HepG2 (cell line): ENCODE results near the gene MBD5. TPM values are rescaled to one million over a fixed set of nuclear protein-coding genes. Genes with fewer than 3 reads are reported as not detected.

ENCODE experiments used
- ATAC-seq: fragments of 200-7000 bp; cut with Tn5 transposase; 3 replicates; pipeline ENCODE4 v1.9.1; 2020; ENCODE audit warnings: mild to moderate bottlenecking, moderate library complexity
- BruUV-seq: library from RNA; stranded (reverse); fragments of 400-500 nt; replicated peaks from 2 replicates; lab custom pipeline; 2021; lab: Mats Ljungman, UMichigan
- CTCF ChIA-PET: fragments of 300-600 bp; formaldehyde crosslinking; extraction: SDS; loops from one replicate; lab custom pipeline; 2021; ENCODE audit warnings: low total read pairs, inconsistent platforms, low intra/inter-chr PET ratio; lab: Yijun Ruan, JAX
- POLR2A ChIA-PET: fragments of 350-600 bp; sonication (Branson Sonifier 250); formaldehyde crosslinking; loops from one replicate; lab custom pipeline; 2020; ENCODE audit warnings: antibody characterized with exemption, inconsistent platforms; lab: Yijun Ruan, JAX
- DNase-seq: peaks from one replicate; pipeline ENCODE4 v3.0.0-alpha.2; 2015; ENCODE audit warnings: low spot score
- FAIRE-seq: peaks from 3 replicates; lab custom pipeline; 2011; peaks lifted over from hg19 to GRCh38; lab: Jason Lieb, UNC
- H2AFZ ChIP-seq: one replicate; pipeline ENCODE4 v1.6.1; 2011; ENCODE audit warnings: low read length, inconsistent platforms
- H3K27ac ChIP-seq: fragments of 300-600 bp; 3 replicates; pipeline ENCODE4 v1.8.0; 2011; ENCODE audit warnings: mixed run types, mild to moderate bottlenecking, mixed read lengths, low read length, inconsistent platforms; ENCODE audit not compliant: insufficient read depth; ENCODE audit errors: extremely low read length
- H3K27me3 ChIP-seq, 2 experiments: fragments of 200-600 bp in 1 of 2; 2 replicates in 1 of 2; 3 replicates in 1 of 2; pipeline versions ENCODE4 v1.6.0 to v1.8.0; 2011; ENCODE audit warnings: low read length in 2 of 2, mild to moderate bottlenecking in 2 of 2, moderate library complexity in 2 of 2, inconsistent platforms in 1 of 2; ENCODE audit not compliant: insufficient read depth in 2 of 2, control insufficient read depth in 1 of 2
- H3K36me3 ChIP-seq, 2 experiments: fragments of 200-600 bp in 1 of 2; replicated peaks in 1 of 2; 2 replicates in 1 of 2; 3 replicates in 1 of 2; pipeline versions ENCODE4 v1.5.1 to v1.8.0; 2011; ENCODE audit warnings: low read length in 2 of 2, inconsistent platforms in 1 of 2; ENCODE audit not compliant: insufficient read depth in 2 of 2, control insufficient read depth in 1 of 2
- H3K4me1 ChIP-seq: 2 replicates; pipeline ENCODE4 v1.5.1; 2012; ENCODE audit warnings: low read length, inconsistent platforms; ENCODE audit not compliant: insufficient read depth
- H3K4me2 ChIP-seq: 2 replicates; pipeline ENCODE4 v1.6.0; 2011; ENCODE audit warnings: low read depth, low read length, inconsistent platforms
- H3K4me3 ChIP-seq, 3 experiments: fragments of 200-600 bp in 1 of 3; sonication (generic), shearing (Covaris generic) in 1 of 3; replicated peaks in 1 of 3; 2 replicates each; pipeline ENCODE4 v1.5.1; 2011 to 2016; ENCODE audit warnings: low read length in 3 of 3, inconsistent platforms in 2 of 3, low read depth in 2 of 3, mild to moderate bottlenecking in 2 of 3, control low read depth in 1 of 3, mixed read lengths in 1 of 3; ENCODE audit not compliant: insufficient read depth in 1 of 3
- H3K79me2 ChIP-seq: one replicate; pipeline ENCODE4 v1.6.1; 2011; ENCODE audit warnings: low read length, inconsistent platforms; ENCODE audit not compliant: insufficient read depth
- H3K9ac ChIP-seq: 2 replicates; pipeline ENCODE4 v1.6.0; 2011; ENCODE audit warnings: mild to moderate bottlenecking, low read depth, low read length, inconsistent platforms; ENCODE audit not compliant: insufficient read depth
- H3K9me3 ChIP-seq: 2 replicates; pipeline ENCODE4 v1.5.1; 2012; ENCODE audit warnings: mild to moderate bottlenecking, low read length
- H4K20me1 ChIP-seq: 2 replicates; pipeline ENCODE4 v1.6.0; 2011; ENCODE audit warnings: inconsistent platforms, mild to moderate bottlenecking, low read length, moderate library complexity; ENCODE audit not compliant: insufficient read depth
- HDAC1 ChIP-seq: sonication (generic); formaldehyde crosslinking; IDR thresholded peaks from 2 replicates; pipeline ENCODE4 v1.5.1; 2020; ENCODE audit warnings: mild to moderate bottlenecking, missing genetic modification reagents
- HDAC2 ChIP-seq: sonication (generic); formaldehyde crosslinking; IDR thresholded peaks from 2 replicates; pipeline ENCODE4 v1.4.0; 2020; ENCODE audit warnings: missing genetic modification reagents
- HDAC6 ChIP-seq: fragments of 200-600 bp; sonication (generic); IDR thresholded peaks from 2 replicates; pipeline ENCODE4 v1.7.0; 2017; ENCODE audit warnings: mild to moderate bottlenecking, antibody characterized with exemption, low read length, low read depth
- HMG20A ChIP-seq: IDR thresholded peaks from 2 replicates; pipeline ENCODE4 v1.6.1; 2016; ENCODE audit warnings: borderline replicate concordance
- HNRNPL ChIP-seq: fragments of 200-400 bp; formaldehyde crosslinking; IDR thresholded peaks from 2 replicates; pipeline ENCODE4 v1.6.1; 2017; ENCODE audit warnings: mild to moderate bottlenecking, low read depth, low read length
- MIER2 ChIP-seq: IDR thresholded peaks from 2 replicates; pipeline ENCODE4 v1.6.1; 2016; ENCODE audit warnings: missing biosample characterization, missing genetic modification reagents
- PAF1 ChIP-seq: IDR thresholded peaks from 2 replicates; pipeline ENCODE4 v1.6.1; 2016; ENCODE audit warnings: missing genetic modification reagents, missing compliant biosample characterization
- REPIN1 ChIP-seq: sonication (generic); formaldehyde crosslinking; IDR thresholded peaks from 2 replicates; pipeline ENCODE4 v1.8.0; 2022; ENCODE audit warnings: missing genetic modification reagents, low read depth, mild to moderate bottlenecking, borderline replicate concordance
- SOX13 ChIP-seq, 3 experiments: fragments of 450-650 bp in 1 of 3; sonication (generic) in 1 of 3; formaldehyde crosslinking in 1 of 3; IDR thresholded peaks in 2 of 3; conservative IDR thresholded peaks in 1 of 3; 2 replicates each; pipeline versions ENCODE4 v1.5.0 to v1.6.1; 2016 to 2020; ENCODE audit warnings: antibody characterized with exemption in 1 of 3, mild to moderate bottlenecking in 1 of 3, missing compliant biosample characterization in 1 of 3, missing genetic modification reagents in 1 of 3, moderate library complexity in 1 of 3
- TP53 ChIP-seq: sonication (generic); formaldehyde crosslinking; conservative IDR thresholded peaks from 2 replicates; pipeline ENCODE4 v1.4.0; 2020; ENCODE audit warnings: missing genetic modification reagents
- ZFP1 ChIP-seq: IDR thresholded peaks from 2 replicates; pipeline ENCODE4 v1.6.1; 2016
- ZNF10 ChIP-seq: sonication (generic); formaldehyde crosslinking; IDR thresholded peaks from 2 replicates; pipeline ENCODE4 v1.4.0; 2020; ENCODE audit warnings: mild to moderate bottlenecking, low read depth, missing genetic modification reagents, borderline replicate concordance
- ZNF121 ChIP-seq: sonication (generic); formaldehyde crosslinking; IDR thresholded peaks from 2 replicates; pipeline ENCODE4 v1.5.0; 2020; ENCODE audit warnings: mild to moderate bottlenecking, missing genetic modification reagents
- ZNF557 ChIP-seq: sonication (generic); formaldehyde crosslinking; IDR thresholded peaks from 2 replicates; pipeline ENCODE4 v1.4.0; 2020; ENCODE audit warnings: missing genetic modification reagents
- ZNF616 ChIP-seq: sonication (generic); formaldehyde crosslinking; IDR thresholded peaks from 2 replicates; pipeline ENCODE4 v1.5.0; 2020; ENCODE audit warnings: low read depth, mild to moderate bottlenecking, missing genetic modification reagents
- ZNF768 ChIP-seq: sonication (generic); formaldehyde crosslinking; IDR thresholded peaks from 2 replicates; pipeline ENCODE4 v1.4.0; 2020; ENCODE audit warnings: missing genetic modification reagents
- WGBS: methylation state at CpG from one replicate; pipeline ENCODE4 v1.1.6; 2017; ENCODE audit warnings: low lambda C conversion rate; 5-methylcytosine and 5-hydroxymethylcytosine counted together
- in situ Hi-C: cut with HindIII; loops from 2 replicates; pipeline ENCODE4 v1.10.0; 2017; ENCODE audit warnings: low pct_unique_long_range_greater_than_20kb; ENCODE audit not compliant: extremely low pct_ligation_motif_present
- intact Hi-C: fragments of 100-400 bp; cut with micrococcal nuclease; formaldehyde crosslinking; loops from one replicate; pipeline ENCODE4 v1.10.0; 2022; ENCODE audit not compliant: unreplicated experiment
- polyA plus RNA-seq, 8 experiments: library from polyadenylated mRNA; depleted of rRNA in 3 of 8; stranded (reverse) in 7 of 8; unstranded in 1 of 8; fragments of >200 nt; fragmentation: Illumina TruSeq in 4 of 8; extraction: Trizol in 4 of 8; gene quantifications; 2 replicates each; pipeline versions ENCODE4 v1.2.1 to v1.2.3, GENCODE V29; 2011 to 2016; ENCODE audit warnings: low read depth in 4 of 8, missing spikeins in 1 of 8, mixed read lengths in 1 of 8; ENCODE audit not compliant: insufficient read depth in 1 of 8
- total RNA-seq, 5 experiments: library from RNA; depleted of rRNA; stranded (reverse); fragments of >200 nt; fragmentation: Illumina TruSeq; extraction: Trizol; gene quantifications; 2 replicates each; pipeline ENCODE4 v1.2.3, GENCODE V29; 2016; ENCODE audit warnings: low read depth in 1 of 5
- TF ChIP-seq, protein P1 (sequence below): fragments of 450-650 bp; IDR thresholded peaks from 2 replicates; pipeline ENCODE4 v1.6.1; 2017

The MBD5 gene
- total and polyA plus RNA-seq, 2 of the 13 experiments (the other 11 are each of a cell fraction or from before 2014, with no cell fraction given), result 13.5 to 26.4 TPM

DNA sequence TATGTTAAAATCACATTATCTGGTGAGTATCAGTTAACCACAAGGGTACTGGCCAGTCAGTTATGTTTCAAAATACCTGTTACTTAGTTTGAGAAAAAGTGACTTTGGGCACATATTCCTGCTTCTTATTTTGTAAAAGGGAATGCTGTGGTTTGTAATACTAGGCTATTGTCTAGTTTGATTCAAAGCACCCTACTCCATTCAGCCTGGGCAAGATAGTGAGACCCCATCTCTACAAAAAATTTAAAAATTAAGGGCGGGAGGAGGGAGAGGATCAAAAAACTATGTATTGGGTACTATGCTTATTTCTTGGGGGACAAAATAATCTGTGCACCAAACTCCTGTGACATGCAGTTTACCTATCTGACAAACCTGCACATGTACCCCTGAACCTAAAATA is 18.9 kb downstream of the MBD5 start:
- ChIA-PET CTCF (no interaction called here), POLR2A (no interaction called here)
- H3K4me1 ChIP-seq, result no peaks in the 10 kb centered on the region
- in situ Hi-C loops (no loop called here), intact Hi-C loops (no loop called here)
- H4K20me1 ChIP-seq, result no peaks in the 10 kb centered on the region
- WGBS, result 100% methylated on average over 1 of the region's 1 CpG
- H3K79me2 ChIP-seq, result no peaks in the 10 kb centered on the region
- H3K27me3 ChIP-seq, result no peaks in the 10 kb centered on the region
- no peak overlapping the region for H3K9ac ChIP-seq
- H3K9me3 ChIP-seq, result no peaks in the 10 kb centered on the region
- peaks cover 0 to 1% of the 10 kb centered on the region in 2 experiments; a peak in 1 of 5 replicates for H3K36me3 ChIP-seq
- BruUV-seq, result no TSS peak
- FAIRE-seq, result no peak
- H3K4me3 ChIP-seq, result no peak overlapping the region
- no peak overlapping the region for H3K4me2 ChIP-seq
- H3K27ac ChIP-seq, result no peak overlapping the region
- DNase-seq, result no peak
- H2AFZ ChIP-seq, result no peak overlapping the region
- no peak for ATAC-seq
- TF ChIP-seq ZNF121 (peak; percentile 55; the same call in 1 of the 2 replicates), HDAC2 (no peak)

- Histone ChIP-seq H3K36me3 (peaks cover 0 to 1% of the 10 kb centered on the region in 2 experiments; a peak in 1 of 5 replicates), H3K79me2 (no peaks in the 10 kb centered on the region), H3K27me3 (no peaks in the 10 kb centered on the region), H3K4me1 (no peaks in the 10 kb centered on the region), H3K9ac (no peak overlapping the region), H3K4me2 (no peak overlapping the region), H3K27ac (no peak overlapping the region), H3K9me3 (no peaks in the 10 kb centered on the region), H2AFZ (no peak overlapping the region), H3K4me3 (no peak overlapping the region), H4K20me1 (no peaks in the 10 kb centered on the region)
- WGBS, result 98% methylated on average over 2 of the region's 2 CpGs
- ATAC-seq, result no peak
- intact Hi-C loops, result no loop called here
- POLR2A ChIA-PET, result no interaction called here
- no TSS peak for BruUV-seq
- no peak for FAIRE-seq
- in situ Hi-C loops, result no loop called here
- CTCF ChIA-PET, result no interaction called here
- DNase-seq, result no peak
- TF ChIP-seq ZNF616, result no peak
- no peak for TF ChIP-seq MIER2
- TF ChIP-seq SOX13 (IDR thresholded peaks at IDR 0.05), result no peak
- TF ChIP-seq SOX13 (CRISPR knock-in tag; conservative IDR thresholded peaks at IDR 0.05 in 1 of 2, IDR thresholded peaks at IDR 0.05 in 1 of 2), result no peak
- TF ChIP-seq PAF1, result no peak
- no peak for TF ChIP-seq ZFP1 (CRISPR knock-in tag)
- TF ChIP-seq ZNF768, result no peak
- TF ChIP-seq REPIN1, result no peak
- TF ChIP-seq ZNF557 (CRISPR knock-in tag), result no peak
- no peak for TF ChIP-seq ZNF10 (CRISPR knock-in tag)
- TF ChIP-seq HNRNPL, result no peak
- no peak for TF ChIP-seq HDAC6
- no peak for TF ChIP-seq TP53 (CRISPR knock-in tag)
- TF ChIP-seq HMG20A (CRISPR knock-in tag), result no peak
- TF ChIP-seq, protein P1, sequence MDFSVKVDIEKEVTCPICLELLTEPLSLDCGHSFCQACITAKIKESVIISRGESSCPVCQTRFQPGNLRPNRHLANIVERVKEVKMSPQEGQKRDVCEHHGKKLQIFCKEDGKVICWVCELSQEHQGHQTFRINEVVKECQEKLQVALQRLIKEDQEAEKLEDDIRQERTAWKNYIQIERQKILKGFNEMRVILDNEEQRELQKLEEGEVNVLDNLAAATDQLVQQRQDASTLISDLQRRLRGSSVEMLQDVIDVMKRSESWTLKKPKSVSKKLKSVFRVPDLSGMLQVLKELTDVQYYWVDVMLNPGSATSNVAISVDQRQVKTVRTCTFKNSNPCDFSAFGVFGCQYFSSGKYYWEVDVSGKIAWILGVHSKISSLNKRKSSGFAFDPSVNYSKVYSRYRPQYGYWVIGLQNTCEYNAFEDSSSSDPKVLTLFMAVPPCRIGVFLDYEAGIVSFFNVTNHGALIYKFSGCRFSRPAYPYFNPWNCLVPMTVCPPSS, result no peak
- TF ChIP-seq HDAC1 (CRISPR knock-in tag), result no peak
Measured at GRCh38 chr2:148042219-148042618, 21.3 kb downstream of the MBD5 start.
